Liver (tissue), 9 donors: ENCODE measurements around the gene CTRB1. TPM values are rescaled to one million over a fixed set of nuclear protein-coding genes. Genes with fewer than 3 reads are reported as not detected.
"Not testable (repeated sequence)": the region's sequence is repeated elsewhere in the genome, so short reads cannot be mapped to it uniquely, and the experiment has no call there.

ENCODE experiments used
- DNase-seq: peaks from one replicate; pipeline ENCODE4 v3.0.0-alpha.2; 2017; ENCODE audit warnings: low spot score
- H3K27ac ChIP-seq, 2 donors: one replicate each; pipeline ENCODE4 v1.7.0; 2013; ENCODE audit warnings: inconsistent platforms in 2 of 2, low read length in 2 of 2, control low read depth in 1 of 2, low read depth in 1 of 2, mild to moderate bottlenecking in 1 of 2
- H3K27me3 ChIP-seq, 4 donors: one replicate each; pipeline versions ENCODE4 v1.6.1 to v1.7.0; 2013; ENCODE audit warnings: low read length in 3 of 4, inconsistent platforms in 1 of 4, mild to moderate bottlenecking in 1 of 4, moderate library complexity in 1 of 4; ENCODE audit not compliant: control insufficient read depth in 4 of 4, insufficient read depth in 4 of 4
- H3K36me3 ChIP-seq, 4 donors: one replicate each; pipeline versions ENCODE4 v1.6.1 to v1.7.0; 2013; ENCODE audit warnings: low read length in 3 of 4, mild to moderate bottlenecking in 3 of 4, low read depth in 1 of 4, moderate library complexity in 1 of 4; ENCODE audit not compliant: control insufficient read depth in 4 of 4, insufficient read depth in 3 of 4
- H3K4me1 ChIP-seq, 4 donors: one replicate each; pipeline versions ENCODE4 v1.6.1 to v1.7.0; 2013; ENCODE audit warnings: low read length in 3 of 4, mild to moderate bottlenecking in 3 of 4, moderate library complexity in 1 of 4; ENCODE audit not compliant: control insufficient read depth in 4 of 4, insufficient read depth in 4 of 4
- H3K4me3 ChIP-seq, 3 donors: one replicate each; pipeline versions ENCODE4 v1.6.1 to v1.7.0; 2013; ENCODE audit warnings: low read length in 3 of 3, control low read depth in 1 of 3, low read depth in 1 of 3, mild to moderate bottlenecking in 1 of 3
- H3K9ac ChIP-seq, 2 donors: one replicate each; pipeline ENCODE4 v1.7.0; 2013; ENCODE audit warnings: low read length in 2 of 2, mild to moderate bottlenecking in 2 of 2, moderate library complexity in 2 of 2, control low read depth in 1 of 2, low read depth in 1 of 2
- H3K9me3 ChIP-seq, 4 donors: one replicate each; pipeline versions ENCODE4 v1.6.1 to v1.7.0; 2013; ENCODE audit warnings: low read length in 3 of 4; ENCODE audit not compliant: control insufficient read depth in 4 of 4
- EGR1 ChIP-seq, 2 donors: IDR thresholded peaks; 2 replicates each; pipeline ENCODE4 v1.6.1; 2016 to 2018; ENCODE audit warnings: antibody characterized with exemption in 2 of 2, low read depth in 2 of 2
- FOXA1 ChIP-seq: IDR thresholded peaks from 2 replicates; pipeline ENCODE4 v1.6.1; 2016; ENCODE audit warnings: antibody characterized with exemption
- FOXA2 ChIP-seq: IDR thresholded peaks from 2 replicates; pipeline ENCODE4 v1.6.1; 2016; ENCODE audit warnings: antibody characterized with exemption
- HNF4A ChIP-seq, 2 donors: conservative IDR thresholded peaks; 2 replicates each; pipeline ENCODE4 v1.6.1; 2016; ENCODE audit warnings: antibody characterized with exemption in 2 of 2, mild to moderate bottlenecking in 2 of 2
- HNF4G ChIP-seq: IDR thresholded peaks from 2 replicates; pipeline ENCODE4 v1.6.1; 2016; ENCODE audit warnings: antibody characterized with exemption
- JUND ChIP-seq, 2 donors: IDR thresholded peaks; 2 replicates each; pipeline ENCODE4 v1.6.1; 2016; ENCODE audit warnings: antibody characterized with exemption in 2 of 2
- RAD21 ChIP-seq, 2 donors: IDR thresholded peaks; 2 replicates each; pipeline ENCODE4 v1.6.1; 2016; ENCODE audit warnings: antibody characterized with exemption in 2 of 2, mild to moderate bottlenecking in 2 of 2
- SP1 ChIP-seq: IDR thresholded peaks from 2 replicates; pipeline ENCODE4 v1.6.1; 2018; ENCODE audit warnings: antibody characterized with exemption, mild to moderate bottlenecking
- TAF1 ChIP-seq: conservative IDR thresholded peaks from 2 replicates; pipeline ENCODE4 v1.6.1; 2016; ENCODE audit warnings: antibody characterized with exemption, mild to moderate bottlenecking
- YY1 ChIP-seq: IDR thresholded peaks from 2 replicates; pipeline ENCODE4 v1.6.1; 2016; ENCODE audit warnings: antibody characterized with exemption, mild to moderate bottlenecking
- WGBS: extraction: QIAGEN DNeasy Blood & Tissue Kit; methylation state at CpG from one replicate; pipeline ENCODE4 v1.1.7; 2013; 5-methylcytosine and 5-hydroxymethylcytosine counted together
- polyA plus RNA-seq, 2 donors: library from polyadenylated mRNA; stranded (reverse) in 1 of 2; unstranded in 1 of 2; fragments of 200-250 nt in 1 of 2; fragments of >200 nt in 1 of 2; fragmentation: Nextera tagmentation in 1 of 2; extraction: Ambion mirVana in 1 of 2; gene quantifications; one replicate each; pipeline versions ENCODE4 v1.2.1 to v1.2.3, GENCODE V29; 2013 to 2015
- total RNA-seq, 2 donors: library from RNA; depleted of rRNA; stranded (reverse); fragments of >200 nt; gene quantifications; one replicate each; pipeline ENCODE4 v1.2.3, GENCODE V29; 2014
- TF ChIP-seq, protein P1 (sequence below): IDR thresholded peaks from 2 replicates; pipeline ENCODE4 v1.6.1; 2016; ENCODE audit warnings: antibody characterized with exemption
- TF ChIP-seq, protein P2 (sequence below): IDR thresholded peaks from 2 replicates; pipeline ENCODE4 v1.6.1; 2016; ENCODE audit warnings: antibody characterized with exemption
- TF ChIP-seq, protein P3 (sequence below): fragments of 150-350 bp; IDR thresholded peaks from 2 replicates; pipeline ENCODE4 v1.5.1; 2017; ENCODE audit warnings: improper control_type of control experiment, low read depth, low read length; ENCODE audit not compliant: missing input control
- TF ChIP-seq, protein P4 (sequence below): IDR thresholded peaks from 2 replicates; pipeline ENCODE4 v1.6.1; 2016; ENCODE audit warnings: antibody characterized with exemption
- donor health status: healthy.
- donor health status: healthy.
- donor health status: healthy.
- donor health status: healthy.
- donor health status: healthy.

Gene CTRB1
- total and polyA plus RNA-seq, 4 donors = not detected

DNA sequence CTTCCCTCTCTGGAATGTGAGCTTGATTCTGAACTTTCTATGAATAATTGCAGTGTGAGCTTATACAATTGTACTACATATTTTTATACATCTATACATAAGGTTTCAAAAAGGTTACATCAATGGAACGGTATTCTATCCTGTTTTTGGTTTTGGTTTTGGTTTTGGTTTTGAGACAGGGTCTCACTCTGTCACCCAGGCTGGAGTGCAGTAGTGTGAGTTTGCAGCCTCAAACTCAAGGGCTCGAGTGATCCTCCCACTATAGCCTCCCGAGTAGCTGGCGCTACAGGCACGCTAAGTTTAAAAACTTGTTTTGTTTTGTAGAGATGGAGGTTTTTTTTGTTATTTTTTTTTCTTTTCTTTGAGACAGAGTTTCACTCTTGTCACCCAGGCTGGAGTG is 1.1 kb downstream of the CTRB1 start:
- H3K4me3 ChIP-seq = no peak overlapping the region
- WGBS = 83% methylated on average over 5 of the region's 5 CpGs
- H3K27ac ChIP-seq = no peak overlapping the region

DNA sequence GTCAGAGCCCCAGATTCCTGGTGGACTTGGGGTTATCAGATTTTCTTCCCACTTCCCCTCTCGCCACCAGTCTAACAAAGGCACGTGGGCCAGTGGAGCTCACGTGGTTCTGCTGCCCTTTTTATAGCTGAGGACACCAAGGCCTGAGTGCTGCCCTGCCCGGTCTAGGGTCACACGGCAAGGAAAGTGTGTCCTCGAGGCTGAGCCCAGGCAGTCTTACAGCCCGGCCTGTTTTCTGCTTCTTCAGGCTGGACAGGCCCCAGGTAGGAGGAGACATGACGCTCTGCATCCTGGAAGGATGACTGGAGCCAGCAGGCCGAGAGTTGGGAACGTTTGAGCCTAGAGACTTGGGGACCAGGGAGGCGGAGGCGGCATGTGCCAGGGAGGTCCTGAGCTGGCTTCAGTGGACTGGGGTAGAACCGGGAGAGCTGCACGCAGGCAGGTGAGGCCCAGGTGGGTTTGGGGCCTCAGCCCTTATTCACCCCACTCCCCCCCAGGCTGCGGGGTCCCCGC is 3.5 kb downstream of the CTRB1 start:
- H3K27ac ChIP-seq = no peak overlapping the region
- peaks cover 0 to 2% (median 0%) of the 10 kb centered on the region in 4 donors for H3K4me1 ChIP-seq
- no peaks in the 10 kb centered on the region for H3K27me3 ChIP-seq
- no peaks in the 10 kb centered on the region for H3K9me3 ChIP-seq
- no peak overlapping the region for H3K4me3 ChIP-seq
- H3K36me3 ChIP-seq = no peaks in the 10 kb centered on the region
- no peak overlapping the region for H3K9ac ChIP-seq
- WGBS = 81% methylated on average over 16 of the region's 16 CpGs
- TF ChIP-seq EGR1 (IDR thresholded peaks at IDR 0.05; ENCODE audit: low read depth in 2 of 2) = no peak
- DNase-seq = no peak

More for the DNA sequence above, 1.1 kb downstream of the CTRB1 start:
- no peaks in the 10 kb centered on the region for H3K36me3 ChIP-seq
- DNase-seq = no peak
- no peaks in the 10 kb centered on the region for H3K9me3 ChIP-seq
- no peaks in the 10 kb centered on the region for H3K27me3 ChIP-seq
- no peak overlapping the region for H3K9ac ChIP-seq
- H3K4me1 ChIP-seq = peaks cover 0 to 2% (median 0%) of the 10 kb centered on the region in 4 donors
- TF ChIP-seq JUND (IDR thresholded peaks at IDR 0.05) (no peak), HNF4A (conservative IDR thresholded peaks at IDR 0.05) (no peak)

DNA sequence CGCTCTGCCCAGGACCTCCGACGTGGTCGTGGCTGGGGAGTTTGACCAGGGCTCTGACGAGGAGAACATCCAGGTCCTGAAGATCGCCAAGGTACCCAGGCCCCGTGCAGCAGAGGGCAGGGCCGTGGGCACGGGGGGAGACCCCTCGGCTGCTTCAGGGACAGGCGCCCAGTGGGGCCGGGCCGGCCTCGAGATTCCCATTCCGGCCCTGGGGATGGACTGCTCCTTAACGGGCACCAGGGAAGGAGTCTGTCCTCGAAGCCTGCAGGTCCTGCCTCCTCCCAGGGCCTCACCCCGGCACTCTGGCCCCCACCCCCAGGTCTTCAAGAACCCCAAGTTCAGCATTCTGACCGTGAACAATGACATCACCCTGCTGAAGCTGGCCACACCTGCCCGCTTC is 4.3 kb downstream of the CTRB1 start:
- WGBS = 86% methylated on average over 10 of the region's 20 CpGs
- H3K36me3 ChIP-seq, H3K9me3 ChIP-seq, H3K4me3 ChIP-seq, H3K27ac ChIP-seq, H3K27me3 ChIP-seq, H3K4me1 ChIP-seq, H3K9ac ChIP-seq, DNase-seq: not testable (repeated sequence)

DNA sequence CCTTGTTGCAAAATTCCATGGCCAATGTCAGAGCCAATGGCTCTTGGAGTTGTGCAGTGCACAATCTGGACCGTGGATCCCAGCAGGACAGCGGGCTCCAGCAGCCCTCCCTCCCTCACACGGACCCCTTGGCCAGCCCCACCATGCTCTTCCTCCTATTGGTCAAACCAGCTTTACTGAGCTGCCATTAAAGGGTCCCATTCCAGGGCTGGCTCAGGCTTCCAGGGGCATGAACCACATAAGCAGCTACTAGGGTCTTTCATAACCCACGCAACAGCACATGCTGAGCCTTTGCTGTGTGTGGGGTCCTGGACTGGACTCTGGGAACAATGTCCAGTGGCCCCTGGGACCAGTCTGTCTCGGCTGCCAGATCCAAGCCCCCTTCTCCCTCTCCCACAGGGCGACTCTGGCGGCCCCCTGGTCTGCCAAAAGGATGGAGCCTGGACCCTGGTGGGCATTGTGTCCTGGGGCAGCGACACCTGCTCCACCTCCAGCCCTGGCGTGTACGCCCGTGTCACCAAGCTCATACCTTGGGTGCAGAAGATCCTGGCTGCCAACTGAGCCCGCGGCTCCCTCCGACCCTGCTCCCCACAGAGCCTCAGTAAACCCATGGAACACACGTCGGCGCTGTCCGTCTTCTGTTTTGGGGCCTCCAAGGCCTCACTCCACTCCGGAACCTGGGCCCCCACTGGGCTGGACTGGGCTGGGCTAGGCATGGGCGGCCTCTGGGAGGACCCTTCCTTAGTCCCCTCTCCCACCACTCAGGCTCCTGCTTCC is 5.7 kb downstream of the CTRB1 start:
- Histone ChIP-seq H3K4me3 (no peak overlapping the region), H3K9me3 (no peaks in the 10 kb centered on the region), H3K27ac (no peak overlapping the region), H3K4me1 (peaks cover 0 to 2% (median 0%) of the 10 kb centered on the region in 4 donors), H3K9ac (no peak overlapping the region), H3K27me3 (no peaks in the 10 kb centered on the region), H3K36me3 (peaks cover 3 to 11% (median 9%) of the 10 kb centered on the region in 4 donors)
- 78% methylated on average over 20 of the region's 20 CpGs for WGBS
- DNase-seq = no peak
- TF ChIP-seq SP1 (no peak), JUND (IDR thresholded peaks at IDR 0.05) (no peak), HNF4G (no peak), HNF4A (conservative IDR thresholded peaks at IDR 0.05) (no peak), EGR1 (IDR thresholded peaks at IDR 0.05; ENCODE audit: low read depth in 2 of 2) (no peak)
- TF ChIP-seq, protein P1, sequence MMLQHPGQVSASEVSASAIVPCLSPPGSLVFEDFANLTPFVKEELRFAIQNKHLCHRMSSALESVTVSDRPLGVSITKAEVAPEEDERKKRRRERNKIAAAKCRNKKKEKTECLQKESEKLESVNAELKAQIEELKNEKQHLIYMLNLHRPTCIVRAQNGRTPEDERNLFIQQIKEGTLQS = no peak
- TF ChIP-seq, protein P2, sequence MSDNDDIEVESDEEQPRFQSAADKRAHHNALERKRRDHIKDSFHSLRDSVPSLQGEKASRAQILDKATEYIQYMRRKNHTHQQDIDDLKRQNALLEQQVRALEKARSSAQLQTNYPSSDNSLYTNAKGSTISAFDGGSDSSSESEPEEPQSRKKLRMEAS = no peak

DNA sequence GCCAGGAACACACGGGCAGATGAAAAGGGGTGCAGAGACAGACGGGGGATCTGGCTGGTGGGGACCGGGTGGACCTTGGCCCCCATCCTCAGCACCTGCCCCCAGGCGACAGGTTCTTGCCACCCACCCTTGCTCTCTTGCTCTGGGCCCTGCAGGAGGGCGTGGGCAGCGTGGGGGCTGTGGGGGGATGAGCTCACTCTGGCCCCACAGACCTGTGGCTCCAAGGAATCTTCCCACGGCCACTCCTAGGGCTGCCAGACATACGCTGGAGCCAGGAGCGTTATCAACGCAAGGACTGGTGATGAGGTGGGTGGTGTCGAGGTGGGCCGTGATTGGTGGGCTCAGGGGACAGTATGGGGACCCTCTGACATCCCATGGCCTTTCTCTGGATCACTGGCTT is 6.3 kb downstream of the CTRB1 start:
- Histone ChIP-seq H3K4me3 (no peak overlapping the region), H3K36me3 (peaks cover 3 to 13% (median 11%) of the 10 kb centered on the region in 4 donors), H3K9ac (no peak overlapping the region), H3K4me1 (peaks cover 0 to 2% (median 0%) of the 10 kb centered on the region in 4 donors), H3K9me3 (no peaks in the 10 kb centered on the region), H3K27ac (no peak overlapping the region), H3K27me3 (no peaks in the 10 kb centered on the region)
- 66% methylated on average over 12 of the region's 12 CpGs for WGBS
- no peak for DNase-seq
- no peak for TF ChIP-seq EGR1 (IDR thresholded peaks at IDR 0.05; ENCODE audit: low read depth in 2 of 2)
- TF ChIP-seq FOXA2 = no peak
- no peak for TF ChIP-seq SP1
- TF ChIP-seq, protein P2 = no peak
- TF ChIP-seq, protein P3, sequence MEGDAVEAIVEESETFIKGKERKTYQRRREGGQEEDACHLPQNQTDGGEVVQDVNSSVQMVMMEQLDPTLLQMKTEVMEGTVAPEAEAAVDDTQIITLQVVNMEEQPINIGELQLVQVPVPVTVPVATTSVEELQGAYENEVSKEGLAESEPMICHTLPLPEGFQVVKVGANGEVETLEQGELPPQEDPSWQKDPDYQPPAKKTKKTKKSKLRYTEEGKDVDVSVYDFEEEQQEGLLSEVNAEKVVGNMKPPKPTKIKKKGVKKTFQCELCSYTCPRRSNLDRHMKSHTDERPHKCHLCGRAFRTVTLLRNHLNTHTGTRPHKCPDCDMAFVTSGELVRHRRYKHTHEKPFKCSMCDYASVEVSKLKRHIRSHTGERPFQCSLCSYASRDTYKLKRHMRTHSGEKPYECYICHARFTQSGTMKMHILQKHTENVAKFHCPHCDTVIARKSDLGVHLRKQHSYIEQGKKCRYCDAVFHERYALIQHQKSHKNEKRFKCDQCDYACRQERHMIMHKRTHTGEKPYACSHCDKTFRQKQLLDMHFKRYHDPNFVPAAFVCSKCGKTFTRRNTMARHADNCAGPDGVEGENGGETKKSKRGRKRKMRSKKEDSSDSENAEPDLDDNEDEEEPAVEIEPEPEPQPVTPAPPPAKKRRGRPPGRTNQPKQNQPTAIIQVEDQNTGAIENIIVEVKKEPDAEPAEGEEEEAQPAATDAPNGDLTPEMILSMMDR = no peak
- TF ChIP-seq, protein P4, sequence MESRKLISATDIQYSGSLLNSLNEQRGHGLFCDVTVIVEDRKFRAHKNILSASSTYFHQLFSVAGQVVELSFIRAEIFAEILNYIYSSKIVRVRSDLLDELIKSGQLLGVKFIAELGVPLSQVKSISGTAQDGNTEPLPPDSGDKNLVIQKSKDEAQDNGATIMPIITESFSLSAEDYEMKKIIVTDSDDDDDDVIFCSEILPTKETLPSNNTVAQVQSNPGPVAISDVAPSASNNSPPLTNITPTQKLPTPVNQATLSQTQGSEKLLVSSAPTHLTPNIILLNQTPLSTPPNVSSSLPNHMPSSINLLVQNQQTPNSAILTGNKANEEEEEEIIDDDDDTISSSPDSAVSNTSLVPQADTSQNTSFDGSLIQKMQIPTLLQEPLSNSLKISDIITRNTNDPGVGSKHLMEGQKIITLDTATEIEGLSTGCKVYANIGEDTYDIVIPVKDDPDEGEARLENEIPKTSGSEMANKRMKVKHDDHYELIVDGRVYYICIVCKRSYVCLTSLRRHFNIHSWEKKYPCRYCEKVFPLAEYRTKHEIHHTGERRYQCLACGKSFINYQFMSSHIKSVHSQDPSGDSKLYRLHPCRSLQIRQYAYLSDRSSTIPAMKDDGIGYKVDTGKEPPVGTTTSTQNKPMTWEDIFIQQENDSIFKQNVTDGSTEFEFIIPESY = no peak
- no peak for TF ChIP-seq HNF4A (conservative IDR thresholded peaks at IDR 0.05)
- no peak for TF ChIP-seq YY1
- no peak for TF ChIP-seq RAD21 (IDR thresholded peaks at IDR 0.05)
- TF ChIP-seq FOXA1 = no peak
- TF ChIP-seq TAF1 = no peak
